GM12801 (cell line): ENCODE measurements around the gene MCM3.

Experiments used
- CTCF ChIP-seq: IDR thresholded peaks from one replicate; pipeline ENCODE4 v1.5.1; 2011; ENCODE audit warnings: control low read depth; ENCODE audit not compliant: insufficient read length; ENCODE audit errors: extremely low read depth

Gene MCM3

GRCh38 chr6:52284460-52285176, at the start of gene MCM3:
Gene MCM3, minus strand, starts transcription at chr6:52284742. Its CDS starts 68 bp downstream, at chr6:52284674.
- TF ChIP-seq CTCF: no peak

GRCh38 chr6:52333840-52334200, 49.3 kb upstream of the MCM3 start:
- no peak for TF ChIP-seq CTCF

- no peak for TF ChIP-seq CTCF
Observed at GRCh38 chr6:52331793-52332457, 47.4 kb upstream of the MCM3 start.

- TF ChIP-seq CTCF: no peak
Observed at GRCh38 chr6:52330470-52330869, 45.9 kb upstream of the MCM3 start.

- no peak for TF ChIP-seq CTCF
Observed at GRCh38 chr6:52328729-52329128, 44.2 kb upstream of the MCM3 start.

GRCh38 chr6:52328303-52328662, 43.7 kb upstream of the MCM3 start:
- no peak for TF ChIP-seq CTCF

GRCh38 chr6:52326540-52327364, 42.2 kb upstream of the MCM3 start:
- TF ChIP-seq CTCF: no peak
